Measurements from ENCODE around the gene PBLD.
"Not testable (repeated sequence)": the region's sequence is repeated elsewhere in the genome, so short reads cannot be mapped to it uniquely, and the experiment has no call there.

Gene PBLD

GRCh38 chr10:68271196-68271882 lies 61.4 kb downstream of the PBLD start:
- Histone ChIP-seq H3K4me3 (ENCODE audit: low read length) (no peak overlapping the region), H3K27ac (ENCODE audit: low read length) (no peak overlapping the region), H3K9ac (ENCODE audit: low read depth, low read length) (no peak overlapping the region), H3K27me3 (ENCODE audit: insufficient read depth, low read length) (no peaks in the 10 kb centered on the region; the same call in 1 of the 2 replicates), H3K9me3 (ENCODE audit: insufficient read depth, low read depth, low read length) (no peaks in the 10 kb centered on the region; the same call in 1 of the 2 replicates), H3K4me1 (ENCODE audit: insufficient read depth, low read length) (peaks cover 6% of the 10 kb centered on the region; the same call in 1 of the 2 replicates), H3K36me3 (ENCODE audit: insufficient read depth, low read depth, low read length) (no peaks in the 10 kb centered on the region)

- Histone ChIP-seq H3K27me3 (ENCODE audit: insufficient read depth, low read length) (no peaks in the 10 kb centered on the region; the same call in 1 of the 2 replicates), H3K4me3 (ENCODE audit: low read length) (no peak overlapping the region), H3K9me3 (ENCODE audit: insufficient read depth, low read depth, low read length) (peaks cover 5% of the 10 kb centered on the region; the same call in 1 of the 2 replicates), H3K4me1 (ENCODE audit: insufficient read depth, low read length) (peaks cover 6% of the 10 kb centered on the region; the same call in 1 of the 2 replicates), H3K9ac (ENCODE audit: low read depth, low read length) (no peak overlapping the region), H3K27ac (ENCODE audit: low read length) (no peak overlapping the region), H3K36me3 (ENCODE audit: insufficient read depth, low read depth, low read length) (no peaks in the 10 kb centered on the region)
Measured at GRCh38 chr10:68269562-68270290, 63.0 kb downstream of the PBLD start.

- Histone ChIP-seq H3K27ac (ENCODE audit: low read length) (no peak overlapping the region), H3K27me3 (ENCODE audit: insufficient read depth, low read length) (no peaks in the 10 kb centered on the region; the same call in 1 of the 2 replicates), H3K4me3 (ENCODE audit: low read length) (no peak overlapping the region), H3K9me3 (ENCODE audit: insufficient read depth, low read depth, low read length) (peaks cover 5% of the 10 kb centered on the region; the same call in 1 of the 2 replicates), H3K9ac (ENCODE audit: low read depth, low read length) (no peak overlapping the region), H3K4me1 (ENCODE audit: insufficient read depth, low read length) (no peaks in the 10 kb centered on the region), H3K36me3 (ENCODE audit: insufficient read depth, low read depth, low read length) (no peaks in the 10 kb centered on the region)
Measured at GRCh38 chr10:68261132-68261856, 71.4 kb downstream of the PBLD start.

- no peaks in the 10 kb centered on the region for H3K36me3 ChIP-seq (ENCODE audit: insufficient read depth, low read depth, low read length)
- no peak overlapping the region for H3K4me3 ChIP-seq (ENCODE audit: low read length)
- H3K4me1 ChIP-seq (ENCODE audit: insufficient read depth, low read length), result peaks cover 9% of the 10 kb centered on the region; the same call in 1 of the 2 replicates
- H3K27ac ChIP-seq (ENCODE audit: low read length), result no peak overlapping the region
- H3K27me3 ChIP-seq (ENCODE audit: insufficient read depth, low read length), result peaks cover 42% of the 10 kb centered on the region; the same call in 1 of the 2 replicates
- no peak overlapping the region for H3K9ac ChIP-seq (ENCODE audit: low read depth, low read length)
- H3K9me3 ChIP-seq (ENCODE audit: insufficient read depth, low read depth, low read length), result no peaks in the 10 kb centered on the region
Measured at GRCh38 chr10:68253346-68253745, 79.4 kb downstream of the PBLD start.

- H3K9ac ChIP-seq (ENCODE audit: low read depth, low read length), result no peak overlapping the region
- peaks cover 9% of the 10 kb centered on the region; the same call in 1 of the 2 replicates for H3K4me1 ChIP-seq (ENCODE audit: insufficient read depth, low read length)
- H3K4me3 ChIP-seq (ENCODE audit: low read length), result no peak overlapping the region
- no peaks in the 10 kb centered on the region for H3K36me3 ChIP-seq (ENCODE audit: insufficient read depth, low read depth, low read length)
- peaks cover 42% of the 10 kb centered on the region; the same call in 1 of the 2 replicates for H3K27me3 ChIP-seq (ENCODE audit: insufficient read depth, low read length)
- no peak overlapping the region for H3K27ac ChIP-seq (ENCODE audit: low read length)
- no peaks in the 10 kb centered on the region for H3K9me3 ChIP-seq (ENCODE audit: insufficient read depth, low read depth, low read length)
Measured at GRCh38 chr10:68251625-68252495, 80.9 kb downstream of the PBLD start.

- Histone ChIP-seq H3K27me3 (ENCODE audit: insufficient read depth, low read length) (peaks cover 42% of the 10 kb centered on the region; the same call in 1 of the 2 replicates), H3K9ac (ENCODE audit: low read depth, low read length) (no peak overlapping the region), H3K27ac (ENCODE audit: low read length) (no peak overlapping the region), H3K4me3 (ENCODE audit: low read length) (no peak overlapping the region), H3K36me3 (ENCODE audit: insufficient read depth, low read depth, low read length) (no peaks in the 10 kb centered on the region), H3K4me1 (ENCODE audit: insufficient read depth, low read length) (peaks cover 9% of the 10 kb centered on the region; the same call in 1 of the 2 replicates), H3K9me3 (ENCODE audit: insufficient read depth, low read depth, low read length) (no peaks in the 10 kb centered on the region)
Measured at GRCh38 chr10:68251151-68251550, 81.6 kb downstream of the PBLD start.

- Histone ChIP-seq H3K4me3 (ENCODE audit: low read length) (no peak overlapping the region), H3K36me3 (ENCODE audit: insufficient read depth, low read depth, low read length) (no peaks in the 10 kb centered on the region), H3K9me3 (ENCODE audit: insufficient read depth, low read depth, low read length) (no peaks in the 10 kb centered on the region), H3K4me1 (ENCODE audit: insufficient read depth, low read length) (peaks cover 9% of the 10 kb centered on the region; the same call in 1 of the 2 replicates), H3K27me3 (ENCODE audit: insufficient read depth, low read length) (peaks cover 42% of the 10 kb centered on the region; the same call in 1 of the 2 replicates), H3K27ac (ENCODE audit: low read length) (no peak overlapping the region), H3K9ac (ENCODE audit: low read depth, low read length) (no peak overlapping the region)
Measured at GRCh38 chr10:68249297-68249696, 83.4 kb downstream of the PBLD start.

- peaks cover 9% of the 10 kb centered on the region; the same call in 1 of the 2 replicates for H3K4me1 ChIP-seq (ENCODE audit: insufficient read depth, low read length)
- no peak overlapping the region for H3K4me3 ChIP-seq (ENCODE audit: low read length)
- no peak overlapping the region for H3K27ac ChIP-seq (ENCODE audit: low read length)
- no peaks in the 10 kb centered on the region for H3K9me3 ChIP-seq (ENCODE audit: insufficient read depth, low read depth, low read length)
- no peaks in the 10 kb centered on the region for H3K36me3 ChIP-seq (ENCODE audit: insufficient read depth, low read depth, low read length)
- H3K27me3 ChIP-seq (ENCODE audit: insufficient read depth, low read length), result peaks cover 32% of the 10 kb centered on the region; the same call in 1 of the 2 replicates
- H3K9ac ChIP-seq (ENCODE audit: low read depth, low read length), result no peak overlapping the region
Measured at GRCh38 chr10:68247931-68248330, 84.8 kb downstream of the PBLD start.

GRCh38 chr10:68246397-68246796 lies 86.3 kb downstream of the PBLD start:
- H3K9ac ChIP-seq (ENCODE audit: low read depth, low read length); H3K4me1 ChIP-seq (ENCODE audit: insufficient read depth, low read length); H3K4me3 ChIP-seq (ENCODE audit: low read length); H3K9me3 ChIP-seq (ENCODE audit: insufficient read depth, low read depth, low read length); H3K36me3 ChIP-seq (ENCODE audit: insufficient read depth, low read depth, low read length); H3K27ac ChIP-seq (ENCODE audit: low read length): not testable (repeated sequence)
- H3K27me3 ChIP-seq (ENCODE audit: insufficient read depth, low read length), result peaks cover 23% of the 10 kb centered on the region; the same call in 1 of the 2 replicates

- Histone ChIP-seq H3K4me3 (ENCODE audit: low read length) (no peak overlapping the region), H3K4me1 (ENCODE audit: insufficient read depth, low read length) (no peaks in the 10 kb centered on the region), H3K9ac (ENCODE audit: low read depth, low read length) (no peak overlapping the region), H3K27me3 (ENCODE audit: insufficient read depth, low read length) (no peaks in the 10 kb centered on the region), H3K36me3 (ENCODE audit: insufficient read depth, low read depth, low read length) (no peaks in the 10 kb centered on the region), H3K9me3 (ENCODE audit: insufficient read depth, low read depth, low read length) (no peaks in the 10 kb centered on the region), H3K27ac (ENCODE audit: low read length) (no peak overlapping the region)
Measured at GRCh38 chr10:68242051-68242450, 90.7 kb downstream of the PBLD start.
